Astrocyte of the hippocampus (primary cell): Measurements from ENCODE around the gene ACSBG1.

ENCODE experiments used
- DNase-seq: peaks from one replicate; pipeline ENCODE4 v3.0.0; 2011; ENCODE audit warnings: low read depth, low spot score

The ACSBG1 gene

GRCh38 chr15:78234515-78235040 is at the start of gene ACSBG1:
Gene ACSBG1, minus strand, starts transcription at chr15:78234565. Its CDS starts 64 bp downstream, at chr15:78234501.
- DNase-seq: peak; percentile 59

GRCh38 chr15:78282324-78282723 is 48.0 kb upstream of the ACSBG1 start:
- DNase-seq: peak; percentile 45

GRCh38 chr15:78280319-78281072 is 46.1 kb upstream of the ACSBG1 start:
- DNase-seq: no peak

GRCh38 chr15:78276064-78276943 is 41.9 kb upstream of the ACSBG1 start:
- no peak for DNase-seq

- DNase-seq: no peak
Measured at GRCh38 chr15:78274994-78275393, 40.6 kb upstream of the ACSBG1 start.

- DNase-seq: no peak
Measured at GRCh38 chr15:78272776-78273175, 38.4 kb upstream of the ACSBG1 start.

GRCh38 chr15:78272316-78272715 is 38.0 kb upstream of the ACSBG1 start:
- no peak for DNase-seq

GRCh38 chr15:78266806-78267205 is 32.4 kb upstream of the ACSBG1 start:
- no peak for DNase-seq

GRCh38 chr15:78266229-78266628 is 31.9 kb upstream of the ACSBG1 start:
- no peak for DNase-seq

GRCh38 chr15:78265752-78266224 is 31.4 kb upstream of the ACSBG1 start:
- DNase-seq: peak; percentile 46

- DNase-seq: no peak
Measured at GRCh38 chr15:78265137-78265460, 30.7 kb upstream of the ACSBG1 start.

GRCh38 chr15:78264304-78265136 is 30.2 kb upstream of the ACSBG1 start, which contains the start of gene DNAJA4:
Gene DNAJA4, plus strand, starts transcription at chr15:78264562. Its CDS starts 202 bp downstream, at chr15:78264764.
- DNase-seq: peak; percentile 61

- no peak for DNase-seq
Measured at GRCh38 chr15:78263907-78264303, 29.5 kb upstream of the ACSBG1 start.

GRCh38 chr15:78263351-78263781 is 29.0 kb upstream of the ACSBG1 start:
- no peak for DNase-seq

- DNase-seq: no peak
Measured at GRCh38 chr15:78261062-78261461, 26.7 kb upstream of the ACSBG1 start.

GRCh38 chr15:78260489-78260888 is 26.1 kb upstream of the ACSBG1 start:
- DNase-seq: no peak

GRCh38 chr15:78259232-78259631 is 24.9 kb upstream of the ACSBG1 start:
- DNase-seq: peak; percentile 63

- DNase-seq: no peak
Measured at GRCh38 chr15:78257681-78258080, 23.3 kb upstream of the ACSBG1 start.

- DNase-seq: no peak
Measured at GRCh38 chr15:78256044-78256437, 21.7 kb upstream of the ACSBG1 start.

- DNase-seq: no peak
Measured at GRCh38 chr15:78255421-78256043, 21.2 kb upstream of the ACSBG1 start.

GRCh38 chr15:78251136-78251535 is 16.8 kb upstream of the ACSBG1 start:
- DNase-seq: no peak
